Neural cell (in vitro differentiated cells): ENCODE results near the gene RFX4.

Experiments
- EZH2 ChIP-seq: fragments of 200-600, 300-800 bp; shearing (Covaris generic), sonication (generic); IDR thresholded peaks from 2 replicates; pipeline ENCODE4 v1.6.1; 2014; ENCODE audit warnings: antibody characterized with exemption, low read length, borderline replicate concordance, mild to moderate bottlenecking; ENCODE audit not compliant: insufficient read depth, poor library complexity, severe bottlenecking
- MXI1 ChIP-seq: fragments of 450-650 bp; conservative IDR thresholded peaks from 2 replicates; pipeline ENCODE4 v1.6.1; 2014; ENCODE audit warnings: antibody characterized with exemption, mild to moderate bottlenecking; ENCODE audit not compliant: poor library complexity, severe bottlenecking
- POLR2AphosphoS5 ChIP-seq: IDR thresholded peaks from 2 replicates; pipeline ENCODE4 v1.6.1; 2012
- REST ChIP-seq: IDR thresholded peaks from 2 replicates; pipeline ENCODE4 v1.6.1; 2012; ENCODE audit warnings: borderline replicate concordance
- SMC3 ChIP-seq: fragments of 450-650 bp; conservative IDR thresholded peaks from 2 replicates; pipeline ENCODE4 v1.6.1; 2014; ENCODE audit warnings: antibody characterized with exemption, mild to moderate bottlenecking, moderate library complexity; ENCODE audit not compliant: poor library complexity
- TF ChIP-seq, protein P1 (sequence below): fragments of 450-650 bp; IDR thresholded peaks from 2 replicates; pipeline ENCODE4 v1.5.1; 2014; ENCODE audit warnings: antibody characterized with exemption, mild to moderate bottlenecking, moderate library complexity; ENCODE audit not compliant: poor library complexity, severe bottlenecking

DNA sequence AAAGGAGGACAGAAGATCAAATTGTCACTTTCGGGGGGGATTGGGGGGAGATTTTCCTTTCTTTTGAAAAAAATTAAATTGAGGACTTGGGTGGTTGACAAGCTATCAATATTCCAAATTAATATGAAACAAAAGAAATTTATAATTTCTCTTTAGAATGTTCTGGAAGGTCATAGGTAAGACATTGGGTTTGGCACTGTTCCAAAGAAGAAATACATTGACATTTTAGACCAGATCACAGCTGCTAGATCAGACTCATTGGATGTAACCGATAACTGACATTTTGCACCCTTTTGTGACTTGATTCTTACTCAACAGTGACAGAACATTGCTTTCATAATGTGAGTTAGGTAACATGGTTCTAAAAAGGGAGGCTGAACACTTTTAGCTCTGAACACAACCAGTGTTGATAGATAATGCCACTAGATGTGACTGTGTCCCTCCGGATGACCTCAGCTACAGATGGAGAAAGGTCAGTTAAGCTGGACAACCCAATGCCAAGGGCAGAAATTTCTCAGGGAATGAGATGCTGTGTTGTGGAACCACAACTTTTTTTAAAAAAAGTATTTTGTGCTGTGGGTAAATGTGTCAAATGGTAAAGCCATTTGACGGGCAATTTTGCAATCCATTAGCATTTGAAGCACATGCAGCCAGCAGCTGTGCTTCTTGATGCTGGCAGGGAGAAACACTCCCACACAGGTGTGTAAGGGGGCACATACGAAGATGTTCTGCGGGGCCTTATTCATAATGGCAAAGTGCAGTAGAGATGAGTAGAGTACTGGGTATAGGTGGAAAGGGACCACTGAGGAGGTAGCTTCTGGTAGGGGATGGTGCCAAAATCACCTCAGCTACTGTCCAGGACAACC lies 62.9 kb downstream of the RFX4 start:
- TF ChIP-seq, protein P1, sequence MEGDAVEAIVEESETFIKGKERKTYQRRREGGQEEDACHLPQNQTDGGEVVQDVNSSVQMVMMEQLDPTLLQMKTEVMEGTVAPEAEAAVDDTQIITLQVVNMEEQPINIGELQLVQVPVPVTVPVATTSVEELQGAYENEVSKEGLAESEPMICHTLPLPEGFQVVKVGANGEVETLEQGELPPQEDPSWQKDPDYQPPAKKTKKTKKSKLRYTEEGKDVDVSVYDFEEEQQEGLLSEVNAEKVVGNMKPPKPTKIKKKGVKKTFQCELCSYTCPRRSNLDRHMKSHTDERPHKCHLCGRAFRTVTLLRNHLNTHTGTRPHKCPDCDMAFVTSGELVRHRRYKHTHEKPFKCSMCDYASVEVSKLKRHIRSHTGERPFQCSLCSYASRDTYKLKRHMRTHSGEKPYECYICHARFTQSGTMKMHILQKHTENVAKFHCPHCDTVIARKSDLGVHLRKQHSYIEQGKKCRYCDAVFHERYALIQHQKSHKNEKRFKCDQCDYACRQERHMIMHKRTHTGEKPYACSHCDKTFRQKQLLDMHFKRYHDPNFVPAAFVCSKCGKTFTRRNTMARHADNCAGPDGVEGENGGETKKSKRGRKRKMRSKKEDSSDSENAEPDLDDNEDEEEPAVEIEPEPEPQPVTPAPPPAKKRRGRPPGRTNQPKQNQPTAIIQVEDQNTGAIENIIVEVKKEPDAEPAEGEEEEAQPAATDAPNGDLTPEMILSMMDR: no peak
- TF ChIP-seq POLR2AphosphoS5: no peak
- no peak for TF ChIP-seq EZH2
- no peak for TF ChIP-seq REST
- TF ChIP-seq SMC3: no peak
- TF ChIP-seq MXI1: no peak
